ENCODE data around the gene TYW3. TPM values are rescaled to one million over a fixed set of nuclear protein-coding genes. Genes with fewer than 3 reads are reported as not detected.

Gene TYW3
- total and polyA plus RNA-seq, 5 donors = 18.7 to 25.1 (median 23.5) TPM

GRCh38 chr1:74703386-74704182 is 29.4 kb upstream of the TYW3 start:
- no peaks in the 10 kb centered on the region for H3K9me3 ChIP-seq (ENCODE audit: control insufficient read depth, low read length)
- H3K4me3 ChIP-seq (ENCODE audit: low read length) = no peak overlapping the region
- H3K4me1 ChIP-seq (ENCODE audit: control insufficient read depth, insufficient read depth, low read length) = no peaks in the 10 kb centered on the region
- DNase-seq (no peak), ATAC-seq (no peak)
- H3K27ac ChIP-seq (ENCODE audit: low read length) = no peak overlapping the region
- no peaks in the 10 kb centered on the region for H3K27me3 ChIP-seq (ENCODE audit: control insufficient read depth, insufficient read depth)
- intact Hi-C loops (cut with DNase I) = no loop called here
- WGBS = 95% methylated on average over 6 of the region's 6 CpGs

GRCh38 chr1:74712881-74713280 is 20.1 kb upstream of the TYW3 start:
- Histone ChIP-seq H3K27me3 (ENCODE audit: control insufficient read depth, insufficient read depth) (no peaks in the 10 kb centered on the region), H3K4me1 (ENCODE audit: control insufficient read depth, insufficient read depth, low read length) (peaks cover 3% of the 10 kb centered on the region), H3K9me3 (ENCODE audit: control insufficient read depth, low read length) (no peaks in the 10 kb centered on the region), H3K4me3 (ENCODE audit: low read length) (no peak overlapping the region), H3K27ac (ENCODE audit: low read length) (no peak overlapping the region)
- DNase-seq = no peak
- intact Hi-C loops (cut with DNase I) = no loop called here
- ATAC-seq = peak in 1 of 2 donors; percentile 52
- 53% methylated on average over 1 of the region's 1 CpG for WGBS

DNA sequence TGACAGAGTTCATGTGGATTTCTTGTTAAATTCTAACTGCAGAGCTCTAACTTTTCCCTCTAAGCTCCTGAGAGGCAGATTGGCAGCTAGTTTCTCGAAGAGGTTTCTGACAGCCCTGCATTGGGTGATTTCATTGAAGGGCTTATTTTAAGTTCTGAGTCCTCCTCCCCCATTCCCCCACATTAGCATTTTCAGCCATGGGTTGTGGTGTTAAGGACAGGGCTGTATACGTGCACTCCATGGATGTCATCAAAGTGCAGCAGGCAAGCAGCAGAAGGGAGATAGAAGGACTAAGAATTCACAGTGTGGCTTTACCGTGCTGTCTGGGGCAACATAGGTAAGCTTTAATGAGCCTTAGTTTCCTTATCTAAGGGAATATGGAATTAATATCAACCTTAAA is 19.1 kb upstream of the TYW3 start:
- intact Hi-C loops (cut with DNase I) = no loop called here
- 71% methylated on average over 3 of the region's 3 CpGs for WGBS
- H3K27ac ChIP-seq (ENCODE audit: low read length) = no peak overlapping the region
- H3K27me3 ChIP-seq (ENCODE audit: control insufficient read depth, insufficient read depth) = no peaks in the 10 kb centered on the region
- no peak for DNase-seq
- peaks cover 3% of the 10 kb centered on the region for H3K4me1 ChIP-seq (ENCODE audit: control insufficient read depth, insufficient read depth, low read length)
- H3K9me3 ChIP-seq (ENCODE audit: control insufficient read depth, low read length) = no peaks in the 10 kb centered on the region
- ATAC-seq = no peak
- no peak overlapping the region for H3K4me3 ChIP-seq (ENCODE audit: low read length)

- no peaks in the 10 kb centered on the region for H3K27me3 ChIP-seq (ENCODE audit: control insufficient read depth, insufficient read depth)
- 78% methylated on average over 1 of the region's 1 CpG for WGBS
- DNase-seq (no peak), ATAC-seq (no peak)
- no peak overlapping the region for H3K4me3 ChIP-seq (ENCODE audit: low read length)
- intact Hi-C loops (cut with DNase I) = no loop called here
- H3K27ac ChIP-seq (ENCODE audit: low read length) = no peak overlapping the region
- peaks cover 3% of the 10 kb centered on the region for H3K4me1 ChIP-seq (ENCODE audit: control insufficient read depth, insufficient read depth, low read length)
- no peaks in the 10 kb centered on the region for H3K9me3 ChIP-seq (ENCODE audit: control insufficient read depth, low read length)
Measured at GRCh38 chr1:74714429-74715235, 18.3 kb upstream of the TYW3 start.

- ATAC-seq = no peak
- no peak overlapping the region for H3K27ac ChIP-seq (ENCODE audit: low read length)
- no peaks in the 10 kb centered on the region for H3K9me3 ChIP-seq (ENCODE audit: control insufficient read depth, low read length)
- no peak overlapping the region for H3K4me3 ChIP-seq (ENCODE audit: low read length)
- DNase-seq = no peak
- H3K27me3 ChIP-seq (ENCODE audit: control insufficient read depth, insufficient read depth) = no peaks in the 10 kb centered on the region
- intact Hi-C loops (cut with DNase I) = no loop called here
- 90% methylated on average over 1 of the region's 1 CpG for WGBS
- H3K4me1 ChIP-seq (ENCODE audit: control insufficient read depth, insufficient read depth, low read length) = peaks cover 3% of the 10 kb centered on the region
Measured at GRCh38 chr1:74715236-74715502, 17.8 kb upstream of the TYW3 start.

GRCh38 chr1:74715806-74716205 is 17.1 kb upstream of the TYW3 start:
- no peak overlapping the region for H3K27ac ChIP-seq (ENCODE audit: low read length)
- H3K4me1 ChIP-seq (ENCODE audit: control insufficient read depth, insufficient read depth, low read length) = peaks cover 3% of the 10 kb centered on the region
- intact Hi-C loops (cut with DNase I) = no loop called here
- no peak overlapping the region for H3K4me3 ChIP-seq (ENCODE audit: low read length)
- no peaks in the 10 kb centered on the region for H3K27me3 ChIP-seq (ENCODE audit: control insufficient read depth, insufficient read depth)
- ATAC-seq (no peak), DNase-seq (no peak)
- H3K9me3 ChIP-seq (ENCODE audit: control insufficient read depth, low read length) = no peaks in the 10 kb centered on the region
- WGBS = 93% methylated on average over 6 of the region's 6 CpGs

GRCh38 chr1:74716822-74717221 is 16.1 kb upstream of the TYW3 start:
- Histone ChIP-seq H3K27me3 (ENCODE audit: control insufficient read depth, insufficient read depth) (no peaks in the 10 kb centered on the region), H3K4me1 (ENCODE audit: control insufficient read depth, insufficient read depth, low read length) (peaks cover 3% of the 10 kb centered on the region), H3K27ac (ENCODE audit: low read length) (no peak overlapping the region), H3K4me3 (ENCODE audit: low read length) (no peak overlapping the region), H3K9me3 (ENCODE audit: control insufficient read depth, low read length) (no peaks in the 10 kb centered on the region)
- no peak for ATAC-seq
- 95% methylated on average over 1 of the region's 1 CpG for WGBS
- intact Hi-C loops (cut with DNase I) = no loop called here
- no peak for DNase-seq

DNA sequence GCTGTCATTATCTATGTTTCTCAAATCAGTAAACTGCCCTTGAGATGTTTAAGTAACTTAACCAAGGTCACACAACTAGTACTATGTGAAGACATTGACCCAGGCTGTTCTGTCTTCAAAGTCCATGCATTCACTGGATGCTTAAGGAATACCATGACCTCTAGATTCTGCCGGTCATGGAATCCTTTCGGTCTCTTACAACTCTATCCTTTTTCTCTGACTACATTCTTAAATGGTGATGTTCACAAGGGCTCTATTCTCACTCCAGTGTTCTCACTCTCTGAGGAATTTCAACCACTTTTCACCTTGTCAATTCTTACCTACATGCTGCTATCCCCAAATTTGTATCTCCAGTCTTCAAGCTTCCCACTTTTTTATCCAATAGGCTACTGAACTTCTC is 15.3 kb upstream of the TYW3 start:
- intact Hi-C loops (cut with DNase I) = no loop called here
- Histone ChIP-seq H3K27me3 (ENCODE audit: control insufficient read depth, insufficient read depth) (no peaks in the 10 kb centered on the region), H3K9me3 (ENCODE audit: control insufficient read depth, low read length) (no peaks in the 10 kb centered on the region), H3K4me1 (ENCODE audit: control insufficient read depth, insufficient read depth, low read length) (peaks cover 3% of the 10 kb centered on the region), H3K4me3 (ENCODE audit: low read length) (no peak overlapping the region), H3K27ac (ENCODE audit: low read length) (no peak overlapping the region)
- 93% methylated on average over 2 of the region's 2 CpGs for WGBS
- ATAC-seq (no peak), DNase-seq (no peak)

GRCh38 chr1:74726063-74726462 is 6.9 kb upstream of the TYW3 start:
- ATAC-seq = no peak
- Histone ChIP-seq H3K27me3 (ENCODE audit: control insufficient read depth, insufficient read depth) (no peaks in the 10 kb centered on the region), H3K9me3 (ENCODE audit: control insufficient read depth, low read length) (no peaks in the 10 kb centered on the region), H3K4me3 (ENCODE audit: low read length) (no peak overlapping the region), H3K27ac (ENCODE audit: low read length) (no peak overlapping the region), H3K4me1 (ENCODE audit: control insufficient read depth, insufficient read depth, low read length) (peaks cover 4% of the 10 kb centered on the region)
- DNase-seq = no peak
- 95% methylated on average over 1 of the region's 1 CpG for WGBS
- intact Hi-C loops (cut with DNase I) = no loop called here

GRCh38 chr1:74728736-74729135 is 4.2 kb upstream of the TYW3 start:
- Histone ChIP-seq H3K9me3 (ENCODE audit: control insufficient read depth, low read length) (no peaks in the 10 kb centered on the region), H3K4me1 (ENCODE audit: control insufficient read depth, insufficient read depth, low read length) (peaks cover 4% of the 10 kb centered on the region), H3K4me3 (ENCODE audit: low read length) (no peak overlapping the region), H3K27me3 (ENCODE audit: control insufficient read depth, insufficient read depth) (no peaks in the 10 kb centered on the region), H3K27ac (ENCODE audit: low read length) (no peak overlapping the region)
- WGBS = 50% methylated on average over 3 of the region's 3 CpGs
- DNase-seq (no peak), ATAC-seq (no peak)
- intact Hi-C loops (cut with DNase I) = no loop called here

- Histone ChIP-seq H3K27me3 (ENCODE audit: control insufficient read depth, insufficient read depth) (no peaks in the 10 kb centered on the region), H3K27ac (ENCODE audit: low read length) (no peak overlapping the region), H3K4me3 (ENCODE audit: low read length) (no peak overlapping the region), H3K9me3 (ENCODE audit: control insufficient read depth, low read length) (no peaks in the 10 kb centered on the region), H3K4me1 (ENCODE audit: control insufficient read depth, insufficient read depth, low read length) (peaks cover 4% of the 10 kb centered on the region)
- WGBS = 86% methylated on average over 6 of the region's 6 CpGs
- ATAC-seq (no peak), DNase-seq (no peak)
- intact Hi-C loops (cut with DNase I) = no loop called here
Measured at GRCh38 chr1:74729741-74730478, 3.0 kb upstream of the TYW3 start.
